ENCODE data around the gene KRT7.
"Not testable (repeated sequence)": the region's sequence is repeated elsewhere in the genome, so short reads cannot be mapped to it uniquely, and the experiment has no call there.

Gene KRT7

DNA sequence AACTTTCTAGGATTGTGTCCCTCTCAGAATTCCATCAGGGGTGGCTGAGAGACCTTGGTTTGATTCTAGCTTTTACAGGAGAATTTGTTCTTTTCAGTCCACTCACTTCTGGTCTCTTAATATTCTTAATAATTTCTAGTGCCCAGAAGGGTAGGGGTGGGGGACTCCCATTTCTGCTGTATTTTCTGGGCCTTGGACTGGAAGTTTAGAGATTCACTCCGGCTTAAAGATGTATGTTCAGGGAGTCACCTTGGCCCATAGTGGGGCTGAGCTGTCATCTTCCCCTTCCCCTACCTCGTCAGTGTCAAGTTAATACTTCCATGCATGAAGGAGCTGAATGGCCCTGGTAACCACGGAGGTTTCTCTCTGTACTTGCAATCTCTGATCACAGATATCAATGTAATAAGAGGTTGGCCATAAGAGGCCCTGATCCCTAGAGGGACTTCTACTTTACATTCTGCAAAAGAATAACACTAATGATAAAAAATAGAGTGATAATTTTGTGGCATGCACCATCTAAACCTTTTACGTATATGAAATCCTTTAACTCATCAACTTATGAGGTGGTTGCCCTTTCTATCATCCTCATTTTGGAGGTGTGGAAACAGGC, 51.6 kb downstream of the KRT7 start:
- DNase-seq = no peak

GRCh38 chr12:52285172-52285745, 52.2 kb downstream of the KRT7 start:
- no peak for DNase-seq

DNA sequence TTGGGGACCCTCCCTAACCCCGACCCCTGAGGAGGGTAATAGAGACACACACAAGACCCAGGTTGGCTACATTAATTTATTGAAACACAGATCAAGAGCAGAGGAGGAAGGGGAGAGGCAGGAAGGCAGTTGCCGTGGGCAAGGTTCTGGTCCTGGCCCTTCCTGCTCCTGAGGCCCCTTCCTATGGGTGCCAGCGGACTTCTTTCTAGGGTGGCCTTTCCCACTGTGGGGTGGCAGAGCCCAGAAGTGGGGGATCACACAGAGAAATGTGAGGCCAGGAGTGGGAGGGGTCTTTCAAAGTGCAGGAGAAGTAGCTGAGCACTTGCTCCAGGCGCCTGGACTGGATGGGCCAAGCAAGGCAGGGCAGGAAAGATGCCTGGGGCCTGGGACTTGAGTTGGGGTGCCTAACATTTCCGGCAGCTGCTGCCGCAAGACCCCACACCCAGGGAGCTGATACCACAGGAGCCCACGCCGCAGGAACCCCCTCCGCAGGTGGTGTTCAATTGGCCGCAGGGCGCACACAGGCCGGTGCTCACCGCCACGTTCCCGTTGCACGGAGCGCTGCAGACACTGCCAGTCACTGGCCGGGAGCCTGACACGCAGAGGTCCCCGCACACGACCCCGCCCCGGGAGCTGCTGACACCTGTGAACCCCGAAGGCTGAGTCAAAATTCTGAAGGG, 52.9 kb downstream of the KRT7 start:
- no peak for DNase-seq

GRCh38 chr12:52286857-52287785, 54.1 kb downstream of the KRT7 start:
- DNase-seq = not testable (repeated sequence)

- not testable (repeated sequence) for DNase-seq
Measured at GRCh38 chr12:52287816-52288805, 55.1 kb downstream of the KRT7 start.

DNA sequence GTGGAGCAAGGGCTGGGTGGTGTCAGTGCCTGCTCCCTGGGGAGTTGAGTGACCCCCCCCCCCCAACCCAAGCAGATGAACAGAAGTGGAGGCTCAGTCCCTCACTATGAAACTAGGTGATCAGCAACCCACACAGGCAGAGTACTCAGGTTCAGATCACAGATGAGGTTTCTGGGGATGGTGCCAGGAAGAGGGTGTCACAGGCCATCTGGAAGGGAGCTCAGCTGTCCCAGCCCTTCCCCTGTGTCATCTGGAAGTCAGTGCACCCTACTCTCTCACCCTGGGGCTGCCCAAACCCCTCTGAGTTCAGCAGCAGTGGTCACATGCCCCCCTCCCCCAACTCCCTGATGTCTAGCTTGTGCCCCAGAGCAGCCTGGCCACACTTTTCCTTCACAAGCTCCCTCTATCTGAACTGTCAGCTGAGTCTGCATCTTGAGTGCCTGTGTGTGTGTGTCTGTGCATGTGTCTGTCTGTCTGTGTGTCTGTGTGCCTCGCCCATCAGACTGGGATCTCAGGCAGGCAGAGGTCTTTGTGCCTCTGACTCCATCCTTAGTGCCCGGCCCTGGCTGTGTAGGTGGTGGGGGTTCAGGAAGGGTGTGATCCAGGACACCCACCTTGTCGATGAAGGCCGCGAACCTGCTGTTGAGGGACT, 57.6 kb downstream of the KRT7 start:
- not testable (repeated sequence) for DNase-seq

DNA sequence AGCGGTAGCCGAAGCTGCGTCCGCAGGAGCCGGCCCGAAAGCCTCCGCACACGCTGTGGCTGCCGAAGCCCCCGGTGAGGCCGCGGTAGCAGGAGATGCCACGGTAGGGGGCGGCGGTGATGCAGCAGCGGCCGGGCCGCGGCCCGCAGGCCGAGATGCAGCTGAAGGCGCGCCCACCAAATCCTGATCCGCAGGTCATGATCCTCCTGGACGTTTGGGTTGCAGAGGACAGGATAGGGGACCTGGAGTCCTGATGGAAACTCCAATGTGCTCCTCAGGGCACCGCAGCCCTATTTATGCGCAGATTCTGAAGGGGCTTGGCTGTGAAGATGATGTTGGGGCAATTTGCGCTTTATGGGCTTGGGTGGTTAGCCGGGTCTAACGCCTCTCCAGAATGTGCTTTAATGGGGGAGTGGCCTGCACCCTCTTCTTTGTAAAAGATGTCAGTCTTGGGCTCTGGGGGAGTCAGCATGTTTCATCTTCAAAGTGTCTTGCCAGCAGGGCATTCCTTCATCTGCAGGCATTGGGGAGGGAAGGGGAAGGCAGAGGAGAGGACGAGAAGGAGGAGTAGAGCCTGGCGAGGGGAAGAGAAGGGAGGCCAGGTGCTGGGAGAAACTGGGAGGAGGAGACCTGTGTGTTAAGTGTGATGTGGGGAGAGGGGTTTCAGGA, 58.4 kb downstream of the KRT7 start, which contains the start of gene KRT81:
Gene KRT81 (minus strand): TSS at position 268 of the 669 bp plus-strand sequence. CDS start 69 bp downstream, at position 199.
- no peak for DNase-seq

DNA sequence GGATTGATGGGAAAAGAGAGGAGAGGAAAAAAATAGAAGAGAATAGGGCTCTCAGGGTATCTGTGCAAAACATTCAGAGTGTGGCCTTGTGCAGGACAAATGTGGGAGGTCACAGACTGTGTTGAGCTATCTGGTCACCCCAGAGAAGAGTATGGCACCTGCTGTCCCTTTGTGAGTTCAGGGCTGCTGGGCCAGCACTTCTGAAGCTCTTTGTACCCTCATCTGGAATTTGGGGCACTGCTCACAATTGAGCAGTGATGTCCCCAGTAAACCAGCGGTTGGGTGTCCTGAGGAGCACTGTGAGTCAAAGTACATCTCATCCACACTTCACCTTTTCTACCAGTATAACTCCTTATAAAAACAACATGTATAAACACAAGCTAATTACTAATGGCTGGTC, 60.9 kb downstream of the KRT7 start:
- DNase-seq = no peak

DNA sequence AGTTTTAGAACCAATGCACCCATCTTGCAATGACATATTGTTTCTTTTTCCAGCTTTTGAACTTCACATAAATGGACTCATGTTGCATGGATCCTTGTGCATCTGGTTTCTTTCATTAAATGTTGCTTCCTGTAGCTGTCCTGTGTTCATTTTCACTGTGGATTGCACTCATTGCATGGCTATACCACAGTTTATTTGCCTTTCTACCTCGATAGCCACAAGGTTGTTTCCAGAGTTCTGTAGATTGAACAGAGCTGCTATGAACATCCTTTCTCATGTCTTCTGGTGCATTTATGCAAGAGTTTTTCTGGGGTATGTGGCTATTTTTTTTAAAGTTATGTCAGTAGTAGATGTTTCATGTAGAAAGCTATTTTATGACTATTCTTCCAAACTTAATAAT, 61.8 kb downstream of the KRT7 start:
- DNase-seq = no peak

DNA sequence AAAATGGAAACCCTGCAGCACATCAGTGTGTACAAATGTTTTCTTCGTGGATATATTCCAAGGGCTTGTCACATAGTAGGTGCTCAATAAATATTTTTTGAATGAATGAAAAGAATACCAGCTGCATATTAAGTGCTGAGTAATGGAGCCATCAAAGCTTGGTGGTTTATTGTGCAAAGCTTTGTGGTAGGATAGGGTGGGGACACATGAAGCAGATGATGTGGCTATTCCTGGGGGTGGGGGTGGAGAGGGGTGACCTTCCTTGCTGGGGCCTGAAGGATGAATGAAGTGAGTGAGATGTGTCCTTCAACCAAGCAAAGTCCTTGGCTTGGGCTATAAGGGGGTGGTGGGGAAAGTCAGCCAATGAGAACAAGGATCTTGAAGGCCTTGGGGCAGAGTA, 62.6 kb downstream of the KRT7 start:
- DNase-seq = no peak

DNA sequence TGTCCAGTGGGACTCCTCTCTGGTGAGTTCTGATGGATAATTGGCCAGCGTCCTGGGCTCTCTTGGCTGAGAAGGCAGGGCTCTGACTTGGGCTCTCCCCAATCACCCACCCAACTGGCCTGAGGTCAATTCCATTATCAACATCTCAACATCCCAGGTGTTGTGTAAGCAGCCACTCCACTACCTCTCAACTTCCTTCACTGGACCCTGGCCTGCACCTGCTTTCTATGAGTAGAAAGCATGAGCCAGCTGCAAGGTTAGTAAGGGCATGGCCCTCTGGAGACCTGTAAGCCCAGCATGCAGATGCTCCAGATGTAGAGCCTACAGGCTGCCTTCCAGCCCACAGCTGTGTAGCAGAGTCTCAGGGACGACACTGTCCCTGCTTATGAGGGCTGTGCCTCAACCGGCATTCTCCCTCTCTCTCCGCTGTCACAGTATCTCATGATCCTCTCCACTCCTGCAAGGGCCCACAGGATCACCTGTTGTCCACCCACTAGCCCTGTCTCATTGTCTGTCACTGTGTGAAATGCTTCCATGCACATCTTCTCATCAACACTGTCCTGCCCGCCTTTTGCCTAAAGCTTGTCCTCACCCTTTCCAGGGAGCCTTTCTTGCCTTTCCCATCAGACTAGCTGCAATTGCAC, 63.7 kb downstream of the KRT7 start:
- no peak for DNase-seq

Measured in CD4-positive, alpha-beta T cell treated with Interleukin-21 for 1 hour (primary cell).